ENCODE measurements around the gene BRICD5. TPM values are rescaled to one million over a fixed set of nuclear protein-coding genes. Genes with fewer than 3 reads are reported as not detected.

The BRICD5 gene
- total and polyA plus RNA-seq, 3 donors from 2014 or later: 25.1 to 66.5 (median 37.8) TPM

- H3K27ac ChIP-seq: no peak overlapping the region
- intact Hi-C loops (cut with DNase I; ENCODE audit: low total_unique reads): no loop called here
- no peak overlapping the region for H3K4me3 ChIP-seq
- H3K9me3 ChIP-seq: no peaks in the 10 kb centered on the region
- TF ChIP-seq CTCF (IDR thresholded peaks at IDR 0.05): no peak
- TF ChIP-seq POLR2A (IDR thresholded peaks at IDR 0.05): no peak
- no peak for DNase-seq
- no peaks in the 10 kb centered on the region for H3K4me1 ChIP-seq
- no peaks in the 10 kb centered on the region for H3K36me3 ChIP-seq (ENCODE audit: low read depth, missing control alignments)
- no peaks in the 10 kb centered on the region for H3K27me3 ChIP-seq
- WGBS, 2 donors: 90 to 91% methylated on average over 2 to 4 of the region's 4 CpGs
Measured at GRCh38 chr16:2173916-2174315, 36.7 kb downstream of the BRICD5 start.

- DNase-seq: no peak
- Histone ChIP-seq H3K9me3 (no peaks in the 10 kb centered on the region), H3K27me3 (no peaks in the 10 kb centered on the region), H3K4me1 (no peaks in the 10 kb centered on the region), H3K4me3 (no peak overlapping the region), H3K27ac (no peak overlapping the region), H3K36me3 (ENCODE audit: low read depth, missing control alignments) (no peaks in the 10 kb centered on the region)
- TF ChIP-seq POLR2A (IDR thresholded peaks at IDR 0.05) (no peak), CTCF (IDR thresholded peaks at IDR 0.05) (no peak)
- intact Hi-C loops (cut with DNase I; ENCODE audit: low total_unique reads): no loop called here
- 85 to 93% methylated on average over 4 to 12 of the region's 14 CpGs for WGBS, 2 donors
Measured at GRCh38 chr16:2173366-2173765, 37.3 kb downstream of the BRICD5 start.

DNA sequence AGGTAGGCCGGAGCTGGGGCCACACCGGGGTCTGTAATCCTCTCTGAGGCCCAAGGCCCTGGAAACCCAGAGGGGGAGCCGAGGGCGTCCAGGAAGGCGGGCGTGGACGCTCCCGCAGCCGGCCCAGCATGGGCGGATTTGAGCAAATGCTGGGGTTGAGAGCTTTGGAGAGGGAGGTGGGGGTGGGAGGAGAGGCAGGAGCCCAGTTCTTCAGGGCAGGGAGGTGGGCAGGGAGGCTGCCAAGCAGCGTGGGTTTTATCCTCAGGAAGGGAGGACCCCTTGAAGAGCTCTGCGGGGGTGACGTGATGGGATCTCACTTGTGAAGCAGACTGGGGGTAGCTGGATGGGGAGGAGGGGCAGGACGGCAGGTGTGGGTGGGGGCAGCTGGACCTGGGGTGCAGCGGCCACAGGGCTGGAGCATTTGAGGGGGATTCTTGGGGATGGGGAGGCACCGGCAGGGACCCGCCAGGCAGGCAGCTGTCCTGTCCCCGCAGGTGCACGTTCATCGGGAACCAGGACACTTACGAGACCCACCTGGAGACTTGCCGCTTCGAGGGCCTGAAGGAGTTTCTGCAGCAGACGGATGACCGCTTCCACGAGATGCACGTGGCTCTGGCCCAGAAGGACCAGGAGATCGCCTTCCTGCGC, 37.9 kb downstream of the BRICD5 start:
- no peak for DNase-seq
- 93 to 94% methylated on average over 29 of the region's 29 CpGs for WGBS, 2 donors
- TF ChIP-seq CTCF (IDR thresholded peaks at IDR 0.05) (no peak), POLR2A (IDR thresholded peaks at IDR 0.05) (no peak)
- Histone ChIP-seq H3K36me3 (ENCODE audit: low read depth, missing control alignments) (no peaks in the 10 kb centered on the region), H3K4me3 (no peak overlapping the region), H3K27ac (no peak overlapping the region), H3K4me1 (no peaks in the 10 kb centered on the region), H3K9me3 (no peaks in the 10 kb centered on the region), H3K27me3 (no peaks in the 10 kb centered on the region)
- intact Hi-C loops (cut with DNase I; ENCODE audit: low total_unique reads): no loop called here

- intact Hi-C loops (cut with DNase I; ENCODE audit: low total_unique reads): no loop called here
- no peak for DNase-seq
- 92 to 94% methylated on average over 23 to 28 of the region's 28 CpGs for WGBS, 2 donors
- Histone ChIP-seq H3K4me3 (no peak overlapping the region), H3K4me1 (no peaks in the 10 kb centered on the region), H3K27ac (no peak overlapping the region), H3K27me3 (no peaks in the 10 kb centered on the region), H3K36me3 (ENCODE audit: low read depth, missing control alignments) (no peaks in the 10 kb centered on the region), H3K9me3 (no peaks in the 10 kb centered on the region)
- TF ChIP-seq CTCF (IDR thresholded peaks at IDR 0.05) (no peak), POLR2A (IDR thresholded peaks at IDR 0.05) (no peak)
Measured at GRCh38 chr16:2171601-2172178, 39.0 kb downstream of the BRICD5 start.

All from testis (tissue), 3 donors.